22Rv1 (cell line): ENCODE results near the gene C14orf180.

Experiments used
- H3K27ac ChIP-seq: fragments of 450-650 bp; 2 replicates; pipeline ENCODE4 v1.5.1; 2017
- ZFX ChIP-seq: fragments of 450-650 bp; IDR thresholded peaks from 2 replicates; pipeline ENCODE4 v1.6.1; 2017; ENCODE audit warnings: antibody characterized with exemption, borderline replicate concordance
- TF ChIP-seq, protein P1 (sequence below): fragments of 450-650 bp; IDR thresholded peaks from 2 replicates; pipeline ENCODE4 v1.5.1; 2017; ENCODE audit warnings: mild to moderate bottlenecking

C14orf180 gene

DNA sequence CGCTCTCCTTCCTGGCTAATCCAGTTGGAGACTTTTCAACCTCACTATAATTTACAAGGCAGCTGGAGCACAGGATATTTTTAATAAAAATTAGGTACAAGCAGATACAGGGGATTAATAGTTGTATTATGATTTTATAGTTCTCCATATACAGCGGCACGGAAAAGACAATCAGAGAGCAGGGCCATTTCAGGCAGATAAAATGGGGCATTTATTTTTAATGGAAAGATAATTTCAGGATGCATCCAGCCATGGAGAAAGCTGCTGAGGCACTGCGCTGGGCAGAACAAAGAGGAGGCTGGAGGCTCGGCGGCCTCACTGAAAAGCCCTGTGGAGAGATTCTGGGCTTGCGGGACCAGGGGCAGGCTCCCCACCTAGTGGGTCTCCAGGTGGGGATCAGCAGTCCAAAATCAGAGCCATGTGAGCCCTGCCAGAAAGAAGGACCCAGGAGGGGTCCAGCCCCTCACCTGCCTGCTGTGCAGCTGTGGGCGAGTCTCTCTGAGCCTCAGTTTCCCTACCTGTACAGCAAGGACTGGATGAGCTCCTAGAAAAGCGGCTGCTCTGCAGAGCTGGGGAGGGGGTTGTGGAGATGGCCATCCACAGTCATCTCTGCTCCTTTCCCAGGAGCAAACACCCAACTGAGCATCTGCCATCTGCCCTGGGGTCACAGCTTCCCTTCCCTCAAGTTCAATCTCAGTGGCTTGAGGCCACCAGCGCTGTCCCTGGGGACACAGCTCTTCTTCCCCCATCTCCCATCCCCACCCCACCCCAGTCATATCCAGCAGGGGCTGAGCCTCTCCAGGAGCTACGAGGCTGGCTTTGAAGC is 23.9 kb upstream of the C14orf180 start:
- TF ChIP-seq, protein P1, sequence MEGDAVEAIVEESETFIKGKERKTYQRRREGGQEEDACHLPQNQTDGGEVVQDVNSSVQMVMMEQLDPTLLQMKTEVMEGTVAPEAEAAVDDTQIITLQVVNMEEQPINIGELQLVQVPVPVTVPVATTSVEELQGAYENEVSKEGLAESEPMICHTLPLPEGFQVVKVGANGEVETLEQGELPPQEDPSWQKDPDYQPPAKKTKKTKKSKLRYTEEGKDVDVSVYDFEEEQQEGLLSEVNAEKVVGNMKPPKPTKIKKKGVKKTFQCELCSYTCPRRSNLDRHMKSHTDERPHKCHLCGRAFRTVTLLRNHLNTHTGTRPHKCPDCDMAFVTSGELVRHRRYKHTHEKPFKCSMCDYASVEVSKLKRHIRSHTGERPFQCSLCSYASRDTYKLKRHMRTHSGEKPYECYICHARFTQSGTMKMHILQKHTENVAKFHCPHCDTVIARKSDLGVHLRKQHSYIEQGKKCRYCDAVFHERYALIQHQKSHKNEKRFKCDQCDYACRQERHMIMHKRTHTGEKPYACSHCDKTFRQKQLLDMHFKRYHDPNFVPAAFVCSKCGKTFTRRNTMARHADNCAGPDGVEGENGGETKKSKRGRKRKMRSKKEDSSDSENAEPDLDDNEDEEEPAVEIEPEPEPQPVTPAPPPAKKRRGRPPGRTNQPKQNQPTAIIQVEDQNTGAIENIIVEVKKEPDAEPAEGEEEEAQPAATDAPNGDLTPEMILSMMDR = no peak
- TF ChIP-seq ZFX = no peak
- no peak overlapping the region for H3K27ac ChIP-seq

DNA sequence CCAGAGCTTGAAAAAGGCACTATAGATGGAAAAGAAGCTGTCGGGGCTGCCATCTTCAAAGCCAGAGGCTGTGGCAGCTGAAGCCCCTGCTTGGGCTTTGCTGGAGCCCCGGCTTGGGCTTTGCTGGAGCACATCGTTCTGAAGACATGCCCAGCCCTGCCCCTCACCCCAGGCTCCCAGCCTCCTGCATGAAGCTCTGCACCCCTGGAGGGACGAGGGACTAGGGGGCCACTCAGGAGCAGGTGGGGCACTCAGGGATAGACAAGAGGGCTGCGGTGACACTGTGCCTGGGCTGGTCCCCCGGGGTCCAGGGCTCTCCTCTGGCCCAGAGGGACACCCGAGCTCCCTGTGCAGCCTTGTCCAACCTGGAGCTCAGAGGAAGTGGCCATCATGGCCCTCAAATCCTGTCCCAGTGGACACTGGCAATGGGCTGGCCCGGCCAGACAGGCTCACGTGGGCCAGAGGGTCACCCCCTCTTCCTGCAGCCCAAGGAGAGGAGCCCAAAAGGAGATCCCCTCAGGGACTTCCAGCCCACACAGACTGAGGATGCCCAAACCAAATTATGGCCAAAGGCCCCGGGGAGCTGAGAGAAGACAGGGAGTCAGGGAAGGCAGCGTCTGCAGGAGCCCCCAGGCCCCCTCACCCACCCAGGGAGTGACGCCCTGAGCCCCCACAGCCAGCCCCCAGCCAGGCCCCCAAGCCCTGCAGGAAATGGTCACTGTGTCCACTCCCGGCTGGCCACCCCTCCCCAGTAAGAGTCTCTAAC is 23.1 kb upstream of the C14orf180 start:
- no peak overlapping the region for H3K27ac ChIP-seq
- TF ChIP-seq ZFX = no peak
- TF ChIP-seq, protein P1 = no peak

DNA sequence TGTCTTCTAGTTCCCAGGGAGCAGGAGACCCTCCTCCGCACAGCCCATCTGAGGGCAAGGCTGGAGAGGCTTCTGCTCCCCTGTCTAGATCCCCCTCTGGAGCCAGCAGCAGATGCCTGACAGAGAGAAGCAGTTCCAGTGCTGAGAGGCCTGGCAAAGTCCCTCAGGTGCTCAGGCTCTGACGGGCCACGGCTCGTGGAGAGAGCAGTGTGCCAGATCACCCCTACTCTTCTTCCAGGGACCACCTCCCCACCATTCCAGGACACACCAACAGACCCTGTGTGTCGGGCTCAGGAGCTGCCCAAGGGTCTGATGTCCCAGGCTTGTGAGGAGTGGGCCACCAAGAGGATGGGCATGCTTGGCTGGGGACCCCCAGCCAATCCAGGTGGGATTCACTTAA is 22.5 kb upstream of the C14orf180 start:
- TF ChIP-seq ZFX = no peak
- TF ChIP-seq, protein P1 = no peak
- H3K27ac ChIP-seq = no peak overlapping the region

DNA sequence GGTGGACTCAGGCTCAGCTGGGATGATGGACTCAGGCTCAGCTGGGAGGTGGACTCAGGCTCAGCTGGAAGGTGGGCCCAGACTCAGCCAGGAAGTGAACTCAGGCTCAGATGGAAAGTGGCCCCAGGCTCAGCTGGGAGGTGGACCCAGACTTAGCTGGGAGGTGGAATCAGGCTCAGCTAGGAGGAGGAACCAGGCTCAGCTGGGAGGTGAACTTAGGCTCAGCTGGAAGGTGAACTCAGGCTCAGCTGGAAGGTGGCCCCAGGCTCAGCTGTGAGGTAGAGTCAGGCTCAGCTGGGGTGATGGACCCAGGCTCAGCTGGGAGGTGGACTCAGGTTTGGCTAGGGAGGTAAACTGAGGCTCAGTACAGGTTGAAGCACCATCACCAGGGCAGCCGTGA is 21.8 kb upstream of the C14orf180 start:
- no peak overlapping the region for H3K27ac ChIP-seq
- no peak for TF ChIP-seq ZFX
- TF ChIP-seq, protein P1 = no peak

DNA sequence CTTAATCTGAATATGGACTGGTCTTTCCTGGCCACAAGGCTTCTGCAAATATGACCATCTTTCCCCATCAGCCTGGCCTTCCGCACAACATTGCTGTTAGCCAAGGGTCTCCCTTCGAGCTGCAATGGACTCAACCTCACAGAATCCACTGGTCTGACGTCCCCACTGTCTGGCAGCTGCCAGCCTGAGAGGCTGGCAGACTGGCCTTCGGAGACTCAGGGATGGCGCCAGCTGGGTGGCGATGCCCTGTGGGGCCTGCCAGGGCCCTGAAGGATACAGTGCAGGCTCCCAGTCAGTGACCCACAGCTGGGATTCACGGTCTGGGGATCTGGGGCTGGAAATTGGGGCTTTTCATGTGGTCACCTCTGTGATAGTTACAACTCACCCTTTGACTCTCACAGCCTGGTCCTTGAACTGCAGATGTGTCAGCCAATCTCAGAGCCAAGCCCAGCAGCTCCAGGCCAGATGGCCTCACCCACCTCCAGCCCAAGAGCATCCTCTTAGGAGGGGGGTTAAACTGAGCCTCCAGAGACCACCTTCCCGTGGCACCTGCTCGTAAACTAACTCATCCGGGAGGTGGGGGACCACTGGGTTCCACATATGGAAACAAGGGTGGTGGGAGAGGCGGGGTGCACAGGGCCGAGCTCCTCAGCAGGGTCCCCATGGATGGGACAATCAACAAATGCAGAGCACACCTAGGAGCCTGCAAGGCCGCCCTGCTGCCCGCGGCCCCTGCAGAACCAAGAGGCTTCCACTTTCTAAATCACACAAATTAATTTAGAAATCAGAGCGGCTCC is 21.1 kb upstream of the C14orf180 start:
- TF ChIP-seq, protein P1 = no peak
- no peak for TF ChIP-seq ZFX
- H3K27ac ChIP-seq = no peak overlapping the region

DNA sequence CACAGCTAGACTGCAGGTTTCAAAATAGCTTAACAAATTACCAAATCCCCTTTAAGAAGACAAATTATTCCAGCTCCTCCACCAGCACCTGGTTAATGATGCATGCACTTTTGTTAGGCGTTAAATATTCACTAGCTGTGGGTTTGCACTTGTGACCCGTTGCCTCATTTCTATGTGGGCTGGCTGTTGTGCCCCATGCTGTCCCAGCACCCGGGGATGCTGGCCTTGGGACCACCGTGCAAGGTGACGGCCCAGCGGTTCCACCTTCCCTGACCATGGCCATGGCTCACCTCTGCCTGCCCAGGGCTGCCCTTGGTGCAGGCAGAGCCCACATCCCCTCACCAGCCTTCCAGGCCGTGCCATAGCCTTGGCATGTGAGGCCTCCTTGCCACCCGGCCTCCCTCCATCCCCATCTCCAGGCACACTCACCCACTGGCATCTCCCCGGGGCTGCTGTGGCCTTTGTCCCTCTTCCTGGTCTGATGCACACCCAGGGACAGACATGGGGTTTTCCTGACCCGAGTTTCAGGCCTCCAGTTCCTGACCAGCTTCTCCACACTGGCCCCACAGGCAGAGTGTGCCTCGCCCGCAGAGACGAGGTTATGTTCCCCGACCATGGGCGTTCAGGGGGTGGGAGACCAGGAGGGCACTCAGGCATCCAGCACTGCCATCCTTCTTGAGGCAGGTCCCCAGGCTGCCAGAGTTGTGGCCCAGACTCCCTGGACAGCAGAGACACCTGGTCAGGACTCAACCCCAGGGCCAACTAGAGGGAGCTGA is 20.3 kb upstream of the C14orf180 start:
- TF ChIP-seq ZFX = no peak
- TF ChIP-seq, protein P1 = no peak
- no peak overlapping the region for H3K27ac ChIP-seq
